Measurements from ENCODE around the gene PGA5.
"Not testable (repeated sequence)": the region's sequence is repeated elsewhere in the genome, so short reads cannot be mapped to it uniquely, and the experiment has no call there.

The PGA5 gene

GRCh38 chr11:61240875-61241274 is at the start of gene PGA5:
TSS of gene PGA5 (plus strand) at chr11:61241175. CDS start at chr11:61241227, 52 bp downstream.
- DNase-seq (ENCODE audit: low read depth), result not testable (repeated sequence)

- no peak for DNase-seq (ENCODE audit: low read depth)
Observed at GRCh38 chr11:61193596-61193995, 47.4 kb upstream of the PGA5 start.

GRCh38 chr11:61194169-61194671 is 46.8 kb upstream of the PGA5 start:
- no peak for DNase-seq (ENCODE audit: low read depth)

- DNase-seq (ENCODE audit: low read depth), result no peak
Observed at GRCh38 chr11:61194981-61195695, 45.8 kb upstream of the PGA5 start.

GRCh38 chr11:61195719-61196118 is 45.3 kb upstream of the PGA5 start:
- DNase-seq (ENCODE audit: low read depth), result no peak

- no peak for DNase-seq (ENCODE audit: low read depth)
Observed at GRCh38 chr11:61198361-61198760, 42.6 kb upstream of the PGA5 start.

GRCh38 chr11:61198948-61199523 is 41.9 kb upstream of the PGA5 start:
- no peak for DNase-seq (ENCODE audit: low read depth)

GRCh38 chr11:61201476-61201875 is 39.5 kb upstream of the PGA5 start:
- DNase-seq (ENCODE audit: low read depth), result no peak

GRCh38 chr11:61202950-61203746 is 37.8 kb upstream of the PGA5 start, which contains the start of gene PGA3:
TSS of gene PGA3 (plus strand) at chr11:61203515. CDS start at chr11:61203565, 50 bp downstream.
- not testable (repeated sequence) for DNase-seq (ENCODE audit: low read depth)

- not testable (repeated sequence) for DNase-seq (ENCODE audit: low read depth)
Observed at GRCh38 chr11:61203873-61204272, 37.1 kb upstream of the PGA5 start.

GRCh38 chr11:61204502-61205059 is 36.4 kb upstream of the PGA5 start:
- not testable (repeated sequence) for DNase-seq (ENCODE audit: low read depth)

GRCh38 chr11:61207636-61208310 is 33.2 kb upstream of the PGA5 start:
- not testable (repeated sequence) for DNase-seq (ENCODE audit: low read depth)

GRCh38 chr11:61210629-61211028 is 30.3 kb upstream of the PGA5 start:
- not testable (repeated sequence) for DNase-seq (ENCODE audit: low read depth)

- not testable (repeated sequence) for DNase-seq (ENCODE audit: low read depth)
Observed at GRCh38 chr11:61211327-61211952, 29.5 kb upstream of the PGA5 start.

GRCh38 chr11:61212202-61212601 is 28.8 kb upstream of the PGA5 start:
- DNase-seq (ENCODE audit: low read depth), result not testable (repeated sequence)

GRCh38 chr11:61213711-61214324 is 27.2 kb upstream of the PGA5 start:
- not testable (repeated sequence) for DNase-seq (ENCODE audit: low read depth)

GRCh38 chr11:61218306-61218705 is 22.7 kb upstream of the PGA5 start:
- DNase-seq (ENCODE audit: low read depth), result not testable (repeated sequence)

- DNase-seq (ENCODE audit: low read depth), result not testable (repeated sequence)
Observed at GRCh38 chr11:61219016-61219415, 22.0 kb upstream of the PGA5 start.

GRCh38 chr11:61222047-61222446 is 18.9 kb upstream of the PGA5 start, which contains the start of gene PGA4:
TSS of gene PGA4 (plus strand) at chr11:61222347. CDS start at chr11:61222401, 54 bp downstream.
- DNase-seq (ENCODE audit: low read depth), result not testable (repeated sequence)

- DNase-seq (ENCODE audit: low read depth), result not testable (repeated sequence)
Observed at GRCh38 chr11:61222692-61223091, 18.3 kb upstream of the PGA5 start.
